Stomach smooth muscle (tissue), 2 donors: ENCODE data around the gene PEPD.

Experiments used
- H3K27ac ChIP-seq: one replicate; pipeline ENCODE4 v1.7.0; 2013; ENCODE audit warnings: mild to moderate bottlenecking, low read length, inconsistent platforms
- H3K27me3 ChIP-seq, 2 donors: one replicate each; pipeline ENCODE4 v1.7.0; 2013; ENCODE audit warnings: low read length in 2 of 2; ENCODE audit not compliant: insufficient read depth in 2 of 2, control insufficient read depth in 1 of 2
- H3K36me3 ChIP-seq, 2 donors: one replicate each; pipeline ENCODE4 v1.7.0; 2013; ENCODE audit warnings: low read length in 2 of 2; ENCODE audit not compliant: control insufficient read depth in 2 of 2, insufficient read depth in 2 of 2
- H3K4me1 ChIP-seq: one replicate; pipeline ENCODE4 v1.7.0; 2013; ENCODE audit warnings: low read length; ENCODE audit not compliant: control insufficient read depth, insufficient read depth
- H3K4me3 ChIP-seq, 2 donors: one replicate each; pipeline ENCODE4 v1.7.0; 2013; ENCODE audit warnings: low read length in 2 of 2
- H3K9ac ChIP-seq, 2 donors: one replicate each; pipeline ENCODE4 v1.7.0; 2013; ENCODE audit warnings: low read length in 2 of 2, mild to moderate bottlenecking in 1 of 2
- H3K9me3 ChIP-seq, 2 donors: one replicate each; pipeline ENCODE4 v1.7.0; 2013; ENCODE audit warnings: low read length in 2 of 2; ENCODE audit not compliant: control insufficient read depth in 2 of 2
- donor health status: healthy.
- donor health status: Pancreatic carcinoma.

Gene PEPD

GRCh38 chr19:33456845-33457220 lies 64.8 kb downstream of the PEPD start:
- H3K9me3 ChIP-seq: no peaks in the 10 kb centered on the region
- H3K36me3 ChIP-seq: peaks cover 2 to 3% of the 10 kb centered on the region in 2 donors
- H3K4me1 ChIP-seq: no peaks in the 10 kb centered on the region
- H3K4me3 ChIP-seq: no peak overlapping the region
- H3K27ac ChIP-seq: no peak overlapping the region
- no peak overlapping the region for H3K9ac ChIP-seq
- no peaks in the 10 kb centered on the region for H3K27me3 ChIP-seq

- Histone ChIP-seq H3K9me3 (no peaks in the 10 kb centered on the region), H3K27ac (no peak overlapping the region), H3K27me3 (no peaks in the 10 kb centered on the region), H3K4me1 (no peaks in the 10 kb centered on the region), H3K9ac (no peak overlapping the region), H3K36me3 (peaks cover 2 to 3% of the 10 kb centered on the region in 2 donors), H3K4me3 (no peak overlapping the region)
Observed at GRCh38 chr19:33456076-33456844, 65.3 kb downstream of the PEPD start.

GRCh38 chr19:33453265-33453664 lies 68.3 kb downstream of the PEPD start:
- Histone ChIP-seq H3K4me1 (no peaks in the 10 kb centered on the region), H3K27ac (no peak overlapping the region), H3K27me3 (no peaks in the 10 kb centered on the region), H3K36me3 (peaks cover 4 to 7% of the 10 kb centered on the region in 2 donors), H3K9ac (no peak overlapping the region), H3K9me3 (no peaks in the 10 kb centered on the region), H3K4me3 (no peak overlapping the region)

- Histone ChIP-seq H3K27ac (no peak overlapping the region), H3K4me1 (no peaks in the 10 kb centered on the region), H3K9ac (no peak overlapping the region), H3K4me3 (no peak overlapping the region), H3K9me3 (no peaks in the 10 kb centered on the region), H3K27me3 (no peaks in the 10 kb centered on the region), H3K36me3 (peaks cover 3 to 7% of the 10 kb centered on the region in 2 donors)
Observed at GRCh38 chr19:33450689-33451088, 70.9 kb downstream of the PEPD start.

GRCh38 chr19:33449799-33450198 lies 71.8 kb downstream of the PEPD start:
- H3K27ac ChIP-seq: no peak overlapping the region
- no peak overlapping the region for H3K9ac ChIP-seq
- H3K4me3 ChIP-seq: no peak overlapping the region
- no peaks in the 10 kb centered on the region for H3K27me3 ChIP-seq
- H3K9me3 ChIP-seq: no peaks in the 10 kb centered on the region
- no peaks in the 10 kb centered on the region for H3K4me1 ChIP-seq
- peaks cover 3 to 6% of the 10 kb centered on the region in 2 donors for H3K36me3 ChIP-seq

GRCh38 chr19:33448159-33448516 lies 73.5 kb downstream of the PEPD start:
- no peak overlapping the region for H3K27ac ChIP-seq
- no peaks in the 10 kb centered on the region for H3K9me3 ChIP-seq
- no peaks in the 10 kb centered on the region for H3K27me3 ChIP-seq
- no peak overlapping the region for H3K4me3 ChIP-seq
- no peaks in the 10 kb centered on the region for H3K4me1 ChIP-seq
- H3K9ac ChIP-seq: no peak overlapping the region
- H3K36me3 ChIP-seq: peaks cover 6 to 9% of the 10 kb centered on the region in 2 donors

GRCh38 chr19:33447336-33448158 lies 74.0 kb downstream of the PEPD start:
- no peak overlapping the region for H3K4me3 ChIP-seq
- peaks cover 6 to 9% of the 10 kb centered on the region in 2 donors for H3K36me3 ChIP-seq
- no peaks in the 10 kb centered on the region for H3K27me3 ChIP-seq
- H3K9ac ChIP-seq: no peak overlapping the region
- H3K9me3 ChIP-seq: no peaks in the 10 kb centered on the region
- no peak overlapping the region for H3K27ac ChIP-seq
- H3K4me1 ChIP-seq: no peaks in the 10 kb centered on the region

GRCh38 chr19:33446330-33447293 lies 75.0 kb downstream of the PEPD start:
- Histone ChIP-seq H3K36me3 (peaks cover 6 to 9% of the 10 kb centered on the region in 2 donors), H3K27ac (no peak overlapping the region), H3K4me1 (no peaks in the 10 kb centered on the region), H3K4me3 (no peak overlapping the region), H3K9ac (no peak overlapping the region), H3K9me3 (no peaks in the 10 kb centered on the region), H3K27me3 (no peaks in the 10 kb centered on the region)

GRCh38 chr19:33445442-33446329 lies 75.9 kb downstream of the PEPD start:
- Histone ChIP-seq H3K27me3 (no peaks in the 10 kb centered on the region), H3K4me1 (no peaks in the 10 kb centered on the region), H3K9ac (no peak overlapping the region), H3K9me3 (no peaks in the 10 kb centered on the region), H3K27ac (no peak overlapping the region), H3K36me3 (peaks cover 6 to 9% of the 10 kb centered on the region in 2 donors), H3K4me3 (no peak overlapping the region)
